OCI-M2 (cell line): ENCODE results near the gene BOLA2B.
"Not testable (repeated sequence)": the region's sequence is repeated elsewhere in the genome, so short reads cannot be mapped to it uniquely, and the experiment has no call there.

ENCODE experiments used
- DNase-seq: peaks from one replicate; lab custom pipeline; 2025; ENCODE audit not compliant: unreplicated experiment; lab: John Stamatoyannopoulos, UW

BOLA2B gene

DNA sequence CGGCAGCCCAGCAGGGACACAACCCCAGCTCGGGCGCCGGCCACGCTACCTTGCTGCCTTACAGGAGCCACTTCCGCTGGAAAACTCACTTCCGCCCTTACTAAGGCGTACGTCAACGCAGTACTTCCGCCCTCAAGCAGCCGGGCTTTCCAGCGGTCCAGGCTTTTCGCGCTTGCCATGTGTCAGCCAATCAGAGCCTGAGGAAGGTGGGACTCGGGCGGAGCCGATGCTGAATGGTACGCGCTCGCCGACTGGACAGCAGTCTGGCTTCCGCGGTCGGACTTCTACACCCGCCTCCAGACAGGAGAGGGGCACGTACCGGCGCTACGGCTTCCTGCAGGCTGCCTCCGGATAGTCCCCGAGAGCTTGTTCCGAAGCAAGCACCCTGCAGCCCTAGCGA is at the start of gene BOLA2B, which contains the start of gene SLX1A:
TSS of gene BOLA2B (minus strand) at position 52 of the 400 bp plus-strand sequence. CDS start 71 bp downstream, outside the sequence.
TSS of gene SLX1A (plus strand) at position 261 of the 400 bp plus-strand sequence. CDS start 210 bp downstream, outside the sequence.
- DNase-seq = not testable (repeated sequence)

DNA sequence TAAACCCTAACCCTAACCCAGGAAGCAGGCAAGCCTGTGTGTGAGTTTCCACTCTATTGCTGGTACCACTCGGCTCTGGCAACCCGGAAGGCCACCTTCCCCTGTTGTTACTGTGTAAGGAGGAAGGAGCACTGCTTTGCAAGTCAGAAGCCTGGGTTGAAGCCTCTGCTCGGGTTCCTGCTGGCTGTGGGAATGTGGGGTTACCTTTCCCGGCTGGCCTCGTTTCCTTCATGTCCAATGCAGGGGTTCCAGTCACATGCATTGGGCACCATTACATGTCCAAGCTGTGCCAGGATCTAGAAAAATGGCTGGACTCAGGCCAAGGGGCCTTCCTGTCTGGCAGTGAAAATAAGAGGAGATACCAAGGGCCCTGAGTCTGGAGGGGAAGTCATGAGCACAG is 23.6 kb upstream of the BOLA2B start:
- DNase-seq = not testable (repeated sequence)

GRCh38 chr16:30211414-30211813 is 17.9 kb upstream of the BOLA2B start:
- not testable (repeated sequence) for DNase-seq

GRCh38 chr16:30209032-30209431 is 15.6 kb upstream of the BOLA2B start:
- DNase-seq = not testable (repeated sequence)

DNA sequence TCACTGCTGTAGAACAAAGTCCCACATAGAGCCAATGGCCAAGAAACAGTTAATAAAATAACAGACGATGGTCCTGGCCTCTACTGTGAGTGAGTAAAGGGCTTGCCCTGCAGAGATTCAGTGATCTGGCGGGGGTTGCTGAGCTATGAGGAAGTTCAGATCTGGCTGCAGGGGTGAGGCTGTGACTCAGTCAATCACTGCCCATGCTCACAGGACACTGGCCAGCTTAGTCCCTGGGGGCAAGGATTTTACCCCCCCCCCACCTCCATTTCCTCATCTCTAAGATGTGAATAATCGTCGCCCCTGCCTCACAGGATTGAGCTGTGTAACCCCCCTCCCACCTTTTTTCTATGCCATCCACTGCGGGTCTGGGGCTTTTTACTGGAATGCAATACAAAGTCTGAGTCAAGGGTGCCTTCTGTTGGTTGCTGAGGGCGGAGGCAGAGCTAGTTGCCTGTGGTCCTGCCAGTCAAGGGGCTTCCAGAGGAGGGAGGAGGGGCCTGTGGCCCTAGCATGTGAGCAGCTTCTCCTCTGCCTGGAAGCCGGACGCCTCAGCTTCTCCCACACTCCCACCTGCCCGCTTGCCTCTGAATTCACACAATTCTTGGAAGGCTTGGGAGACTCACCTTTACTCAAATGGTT is 13.7 kb upstream of the BOLA2B start:
- DNase-seq = not testable (repeated sequence)

DNA sequence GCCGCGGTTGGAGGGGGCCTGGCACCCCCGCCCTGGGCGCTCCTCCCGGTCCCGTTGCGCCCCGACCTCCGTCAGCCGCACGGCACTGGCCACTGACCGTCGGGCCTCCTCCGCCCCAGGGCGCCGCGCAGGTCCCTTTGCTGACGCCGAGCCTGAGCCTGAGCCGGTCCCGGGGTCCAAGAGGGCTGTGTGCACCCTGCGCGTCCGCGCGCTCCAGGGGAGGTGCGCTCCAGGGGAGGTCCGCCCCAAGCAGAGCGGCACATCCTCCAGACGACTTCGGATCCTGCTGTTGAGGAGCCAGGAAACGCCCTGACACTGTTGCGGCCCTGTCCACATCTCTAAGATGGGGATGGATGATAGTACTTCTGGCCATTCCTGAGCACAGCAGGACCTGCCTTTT is 12.8 kb upstream of the BOLA2B start:
- DNase-seq = not testable (repeated sequence)

GRCh38 chr16:30205541-30206236 is 12.2 kb upstream of the BOLA2B start:
- DNase-seq = not testable (repeated sequence)

- DNase-seq = not testable (repeated sequence)
These were observed 6.3 kb upstream of the BOLA2B start for GRCh38 chr16:30199608-30200343.

DNA sequence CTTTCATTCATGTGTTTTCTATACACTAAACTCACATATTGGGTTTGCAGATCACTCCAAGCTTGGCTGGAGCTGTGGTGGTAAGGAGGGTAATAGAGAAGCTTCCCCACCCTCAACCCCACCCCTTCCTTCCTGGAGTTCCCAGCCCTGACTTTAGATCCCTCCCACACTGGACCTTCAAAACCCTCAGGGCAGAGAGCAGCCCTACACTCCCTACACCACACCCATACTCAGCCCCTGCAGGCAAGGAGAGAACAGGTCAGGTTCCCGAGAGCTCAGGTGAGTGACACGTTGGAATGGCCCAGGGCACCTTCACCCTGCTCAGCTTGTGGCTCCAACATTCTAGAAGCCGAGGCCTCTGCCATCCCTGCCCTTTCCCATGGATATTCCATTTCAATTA is 5.6 kb upstream of the BOLA2B start, which contains the start of gene SULT1A3:
TSS of gene SULT1A3 (plus strand) at position 207 of the 400 bp plus-strand sequence. CDS start 1,474 bp downstream, outside the sequence.
- DNase-seq = not testable (repeated sequence)

DNA sequence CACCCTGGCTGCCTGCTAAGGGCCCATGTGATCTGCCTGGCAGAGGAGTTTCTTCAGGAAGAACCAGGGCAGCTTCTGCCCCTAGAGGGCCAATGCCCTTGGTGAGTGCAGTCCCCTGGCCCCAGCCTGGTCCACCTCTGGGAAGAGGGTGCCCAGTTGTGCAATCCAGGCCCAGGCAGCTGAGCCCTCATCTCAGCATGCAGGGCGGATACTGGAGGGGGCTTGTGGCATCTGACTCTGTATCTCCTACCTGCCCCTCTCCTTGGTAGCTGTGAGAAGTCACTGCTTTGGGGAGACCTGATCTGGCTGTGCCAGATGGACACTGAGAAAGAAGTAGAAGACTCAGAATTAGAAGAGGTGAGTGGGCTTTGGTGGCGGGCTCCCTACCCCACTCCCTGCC is 3.5 kb upstream of the BOLA2B start:
- DNase-seq = not testable (repeated sequence)

DNA sequence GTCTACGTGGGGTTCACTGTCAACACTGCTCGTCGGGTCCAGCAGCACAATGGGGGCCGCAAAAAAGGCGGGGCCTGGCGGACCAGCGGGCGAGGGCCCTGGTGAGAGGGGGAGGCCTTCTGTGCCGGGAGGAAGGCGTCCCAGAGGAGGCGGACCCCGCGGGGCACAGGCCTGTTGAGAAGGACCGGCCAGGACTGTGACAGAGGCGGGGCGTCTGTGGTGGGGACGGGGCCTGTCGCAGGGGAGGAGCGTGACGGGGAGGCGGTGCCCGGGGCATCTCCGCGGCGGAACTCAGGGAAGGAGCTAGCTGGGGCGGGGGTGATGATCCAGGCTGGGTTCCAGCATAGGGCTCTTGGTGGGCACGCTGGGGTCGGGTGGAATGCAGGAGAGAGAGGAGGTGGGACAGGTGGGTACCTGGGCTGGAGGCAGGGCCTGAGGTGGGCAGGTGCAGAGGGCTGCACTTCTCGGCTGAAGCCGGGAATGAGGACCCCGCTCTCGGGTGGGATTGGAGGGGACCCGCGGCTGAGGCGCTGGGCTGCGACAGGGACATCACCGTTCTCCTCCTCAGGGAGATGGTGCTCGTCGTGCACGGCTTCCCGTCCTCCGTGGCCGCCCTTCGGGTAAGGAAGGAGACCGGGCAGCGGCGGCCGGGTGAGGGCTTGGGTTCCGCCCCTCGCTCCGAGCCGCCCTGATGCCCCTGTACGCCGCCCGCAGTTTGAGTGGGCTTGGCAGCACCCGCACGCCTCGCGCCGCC is 883 bp upstream of the BOLA2B start:
- DNase-seq = not testable (repeated sequence)

GRCh38 chr16:30193098-30193497 is 368 bp downstream of the BOLA2B start:
- not testable (repeated sequence) for DNase-seq

DNA sequence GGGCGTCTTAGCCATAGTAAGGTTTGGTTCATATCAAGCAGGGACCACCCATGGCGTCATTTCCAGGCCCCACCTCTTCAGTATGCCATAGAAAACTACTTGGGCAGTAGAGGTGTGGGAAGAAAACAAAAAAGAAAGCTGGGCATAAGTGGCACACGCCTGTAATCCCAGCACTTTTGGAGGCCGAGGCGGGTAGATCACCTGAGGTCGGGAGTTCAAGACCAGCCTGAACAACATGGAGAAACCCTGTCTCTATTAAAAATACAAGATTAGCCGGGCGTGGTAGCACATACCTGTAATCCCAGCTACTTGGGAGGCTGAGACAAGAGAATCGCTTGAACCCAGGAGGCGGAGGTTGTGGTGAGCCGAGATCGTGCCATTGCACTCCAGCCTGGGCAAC is 2.3 kb downstream of the BOLA2B start:
- not testable (repeated sequence) for DNase-seq

- no peak for DNase-seq
These were observed 5.4 kb downstream of the BOLA2B start for GRCh38 chr16:30187971-30188561.

GRCh38 chr16:30187556-30187865 is 6.0 kb downstream of the BOLA2B start:
- DNase-seq = no peak

DNA sequence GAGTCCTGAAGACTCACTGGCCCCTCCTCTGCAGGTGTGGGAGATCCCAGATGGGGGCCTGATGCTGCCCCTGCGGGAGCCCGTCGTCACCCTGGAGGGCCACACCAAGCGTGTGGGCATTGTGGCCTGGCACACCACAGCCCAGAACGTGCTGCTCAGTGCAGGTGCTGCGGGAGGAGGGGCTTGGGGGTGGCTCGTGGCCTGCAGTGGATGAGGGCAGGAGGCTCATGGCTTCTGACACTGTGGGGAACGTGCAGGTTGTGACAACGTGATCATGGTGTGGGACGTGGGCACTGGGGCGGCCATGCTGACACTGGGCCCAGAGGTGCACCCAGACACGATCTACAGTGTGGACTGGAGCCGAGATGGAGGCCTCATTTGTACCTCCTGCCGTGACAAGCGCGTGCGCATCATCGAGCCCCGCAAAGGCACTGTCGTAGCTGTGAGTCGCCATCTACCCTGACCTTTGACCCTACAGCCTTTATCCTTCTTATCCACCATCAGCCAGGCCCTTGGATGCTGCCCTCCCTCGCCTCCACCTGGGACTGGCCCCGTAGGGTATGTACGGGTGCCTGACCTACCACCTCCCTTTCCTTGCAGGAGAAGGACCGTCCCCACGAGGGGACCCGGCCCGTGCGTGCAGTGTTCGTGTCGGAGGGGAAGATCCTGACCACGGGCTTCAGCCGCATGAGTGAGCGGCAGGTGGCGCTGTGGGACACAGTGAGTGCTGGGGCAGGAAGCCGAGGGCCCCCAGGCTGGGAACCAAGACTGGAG is 6.5 kb downstream of the BOLA2B start:
- no peak for DNase-seq

GRCh38 chr16:30186444-30186781 is 7.1 kb downstream of the BOLA2B start:
- no peak for DNase-seq

- DNase-seq = no peak
These were observed 7.6 kb downstream of the BOLA2B start for GRCh38 chr16:30185683-30186421.
